HG03575 (cell line): ENCODE data around the gene CCDC122.

Experiments
- ATAC-seq: cut with Tn5 transposase; IDR thresholded peaks from one replicate; pipeline ENCODE4 v1.9.1; 2021; ENCODE audit not compliant: unreplicated experiment, insufficient number of reproducible peaks, low FRiP score; ENCODE audit errors: extremely low read depth

Gene CCDC122

DNA sequence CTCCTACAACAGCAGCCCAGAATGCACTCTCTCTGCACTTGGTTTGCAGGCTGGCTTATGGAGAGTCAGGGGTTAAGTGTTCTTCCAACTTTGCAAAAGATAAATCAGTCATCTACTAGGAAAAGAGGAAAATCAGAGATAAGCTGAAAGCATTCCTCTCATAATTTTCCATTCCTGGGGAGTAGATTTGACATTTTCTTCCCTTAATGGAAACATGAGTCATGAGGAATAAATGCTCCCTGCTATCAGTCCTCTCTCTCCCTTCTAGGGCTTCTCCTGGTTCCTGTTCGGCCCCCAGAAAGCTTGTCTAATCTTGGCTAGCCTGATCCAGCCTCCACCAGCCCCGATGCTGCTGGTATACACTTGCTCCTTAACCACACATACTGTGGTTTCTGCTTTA is 64.3 kb downstream of the CCDC122 start:
- ATAC-seq = no peak

- no peak for ATAC-seq
These were observed 70.9 kb downstream of the CCDC122 start for GRCh38 chr13:43808676-43809075.

- no peak for ATAC-seq
These were observed 73.8 kb downstream of the CCDC122 start for GRCh38 chr13:43805681-43806128.

DNA sequence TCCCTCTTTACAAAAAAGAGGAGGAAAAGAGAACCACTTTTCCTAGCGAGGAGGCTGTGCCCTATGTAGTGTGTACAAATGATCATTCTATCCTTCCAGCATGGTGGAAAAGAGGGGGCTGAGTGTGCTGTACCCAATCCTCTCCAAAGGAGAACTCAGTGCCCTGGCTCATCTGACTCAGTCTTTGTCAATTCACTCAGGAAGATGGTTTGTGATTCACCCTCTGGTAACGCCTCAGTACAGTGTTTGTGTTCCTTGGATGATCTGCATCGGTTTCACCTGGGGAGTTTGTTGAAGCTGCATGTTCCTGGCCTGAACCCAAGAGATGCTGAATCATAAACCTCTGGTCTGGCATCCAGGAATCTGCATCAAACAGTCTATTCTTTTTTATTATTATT is 74.5 kb downstream of the CCDC122 start:
- no peak for ATAC-seq

DNA sequence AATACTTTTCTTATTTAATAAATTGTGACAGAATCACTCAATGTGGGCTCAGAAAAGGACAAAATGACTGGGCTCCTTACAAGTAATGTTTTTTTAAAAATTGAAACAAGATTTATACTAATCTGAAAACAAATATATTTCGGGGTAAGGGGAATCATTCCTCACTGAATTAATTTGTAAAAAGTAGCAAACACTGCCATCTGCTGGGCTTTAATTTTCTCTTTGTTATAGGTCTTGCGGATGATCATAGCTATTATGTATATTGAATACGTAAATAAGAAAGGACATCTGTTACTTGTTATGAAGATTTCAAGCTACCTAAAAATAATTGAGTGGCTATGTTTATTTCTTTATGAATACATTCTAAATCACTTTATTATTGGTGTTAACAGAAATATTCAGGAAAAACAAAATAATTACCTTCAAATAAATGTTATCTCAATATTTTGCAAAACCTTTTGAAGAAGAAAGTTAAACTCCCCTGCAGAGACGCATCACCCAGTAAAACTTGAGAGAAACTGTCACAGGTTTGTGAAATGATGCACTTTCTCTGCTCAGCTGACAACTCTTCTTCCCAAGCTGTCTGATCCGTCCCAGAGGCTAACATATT is 75.0 kb downstream of the CCDC122 start:
- no peak for ATAC-seq

DNA sequence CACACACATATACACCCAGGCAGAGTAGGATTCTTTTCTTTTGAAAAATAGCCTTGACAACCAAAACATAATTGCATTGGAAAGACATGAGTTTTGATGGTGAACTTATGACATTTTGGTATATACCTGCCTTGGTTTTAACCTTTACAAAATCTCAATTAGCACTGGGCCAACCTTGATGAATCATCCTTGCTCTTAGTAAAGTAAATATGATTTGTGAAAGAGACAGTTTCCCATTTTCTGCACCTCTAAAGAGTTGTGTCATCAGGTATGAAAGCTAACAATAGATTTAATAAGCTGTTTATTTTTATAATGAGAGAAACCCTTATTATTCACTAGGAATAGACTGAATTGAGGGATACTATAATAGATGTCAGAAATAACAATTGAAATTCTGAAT is 77.0 kb downstream of the CCDC122 start:
- ATAC-seq = no peak

DNA sequence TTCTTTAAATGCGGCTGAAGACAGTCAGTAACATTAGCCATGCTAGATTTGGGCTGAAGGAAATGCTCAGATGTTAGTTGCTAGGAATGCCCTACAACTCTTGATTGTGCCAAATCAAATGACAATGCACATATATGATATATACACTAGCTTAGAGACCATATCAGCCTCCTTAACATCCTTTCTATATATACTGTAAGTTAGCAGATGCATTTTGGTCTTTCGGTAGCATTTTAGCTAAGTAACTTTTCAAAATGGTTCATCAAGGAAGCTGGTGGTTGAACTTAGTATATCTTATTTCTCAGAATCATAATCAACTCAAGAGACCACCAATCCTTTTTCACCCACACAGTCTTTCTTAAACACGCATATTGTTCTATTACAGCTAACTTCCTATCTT is 78.7 kb downstream of the CCDC122 start:
- no peak for ATAC-seq

- ATAC-seq = no peak
These were observed 80.3 kb downstream of the CCDC122 start for GRCh38 chr13:43799191-43799590.

- no peak for ATAC-seq
These were observed 81.7 kb downstream of the CCDC122 start for GRCh38 chr13:43797869-43798268.

DNA sequence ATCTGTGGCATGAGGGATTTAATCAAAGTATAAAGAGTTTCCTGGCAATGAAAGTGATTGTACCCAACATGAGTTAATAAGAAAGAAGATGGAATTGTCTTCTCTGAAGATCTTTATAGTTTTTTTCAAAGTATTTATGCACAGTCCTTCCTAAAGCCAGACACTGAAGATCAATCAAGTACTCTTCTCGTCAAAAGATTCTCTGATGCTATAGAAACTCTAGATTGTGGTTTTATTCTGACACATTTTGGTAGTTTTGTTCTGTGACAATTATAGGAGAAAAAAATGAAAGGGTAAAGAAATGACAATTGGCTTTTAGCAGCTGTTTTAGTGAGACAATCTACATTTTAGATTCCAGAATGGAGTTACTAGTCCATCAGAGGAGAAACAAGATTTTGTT is 82.4 kb downstream of the CCDC122 start:
- ATAC-seq = no peak

GRCh38 chr13:43794416-43794815 is 85.1 kb downstream of the CCDC122 start:
- no peak for ATAC-seq

DNA sequence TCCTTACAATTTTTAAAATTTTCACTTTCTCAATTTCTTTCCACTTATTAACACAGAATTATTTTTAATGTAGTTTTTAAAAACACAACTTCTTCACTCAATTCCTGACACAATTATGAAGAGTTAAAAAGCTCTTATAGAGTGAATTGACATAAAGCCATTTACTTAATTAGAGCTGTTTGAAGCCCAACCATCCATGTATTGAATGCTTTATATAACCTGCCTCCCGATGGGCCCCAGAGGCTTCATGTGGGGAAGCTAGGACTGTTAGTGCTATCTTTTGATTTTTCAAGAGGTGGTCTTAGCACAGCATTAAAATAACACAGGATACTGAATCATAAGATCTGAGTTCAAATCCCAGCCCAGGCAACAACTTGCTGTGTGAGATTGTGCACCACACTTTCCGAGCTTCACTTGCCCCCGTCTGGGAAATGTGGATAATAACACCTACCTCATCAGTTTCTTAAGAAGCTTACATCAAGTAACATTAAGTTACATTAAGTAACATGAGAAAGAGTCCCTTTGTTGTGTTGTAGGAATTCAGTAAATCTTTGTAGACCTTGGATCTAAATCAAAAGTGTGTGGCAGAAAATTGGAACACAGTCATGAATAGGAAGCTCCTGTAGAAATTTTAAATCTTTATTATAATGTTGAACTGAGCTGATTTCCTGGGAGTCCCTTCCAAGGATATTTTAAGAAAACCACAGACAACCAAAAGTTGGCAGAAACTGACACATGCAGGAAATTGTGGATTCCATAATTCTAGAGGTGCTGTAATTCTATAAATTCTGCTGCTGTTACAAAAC is 87.3 kb downstream of the CCDC122 start:
- no peak for ATAC-seq

DNA sequence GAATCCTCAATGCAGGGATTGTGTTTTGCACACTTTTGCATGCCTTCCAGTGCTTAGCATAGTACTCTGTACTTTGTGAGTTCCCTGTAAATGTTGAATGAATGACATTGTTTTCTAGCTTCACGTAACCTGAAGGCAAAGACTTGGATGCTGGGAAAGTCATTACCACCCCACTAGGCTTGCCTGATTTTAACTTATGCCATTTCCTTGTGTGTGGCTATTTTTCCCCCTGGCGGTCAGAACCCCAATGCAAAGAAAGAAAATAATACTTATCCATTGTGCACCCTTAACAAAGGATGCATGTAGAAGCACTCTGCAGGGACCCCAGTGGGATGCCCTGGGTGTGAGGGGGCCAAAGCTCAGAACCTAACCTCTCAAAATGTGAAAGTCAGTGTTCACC is 91.5 kb downstream of the CCDC122 start:
- no peak for ATAC-seq

- no peak for ATAC-seq
These were observed 92.0 kb downstream of the CCDC122 start for GRCh38 chr13:43787518-43787891.

DNA sequence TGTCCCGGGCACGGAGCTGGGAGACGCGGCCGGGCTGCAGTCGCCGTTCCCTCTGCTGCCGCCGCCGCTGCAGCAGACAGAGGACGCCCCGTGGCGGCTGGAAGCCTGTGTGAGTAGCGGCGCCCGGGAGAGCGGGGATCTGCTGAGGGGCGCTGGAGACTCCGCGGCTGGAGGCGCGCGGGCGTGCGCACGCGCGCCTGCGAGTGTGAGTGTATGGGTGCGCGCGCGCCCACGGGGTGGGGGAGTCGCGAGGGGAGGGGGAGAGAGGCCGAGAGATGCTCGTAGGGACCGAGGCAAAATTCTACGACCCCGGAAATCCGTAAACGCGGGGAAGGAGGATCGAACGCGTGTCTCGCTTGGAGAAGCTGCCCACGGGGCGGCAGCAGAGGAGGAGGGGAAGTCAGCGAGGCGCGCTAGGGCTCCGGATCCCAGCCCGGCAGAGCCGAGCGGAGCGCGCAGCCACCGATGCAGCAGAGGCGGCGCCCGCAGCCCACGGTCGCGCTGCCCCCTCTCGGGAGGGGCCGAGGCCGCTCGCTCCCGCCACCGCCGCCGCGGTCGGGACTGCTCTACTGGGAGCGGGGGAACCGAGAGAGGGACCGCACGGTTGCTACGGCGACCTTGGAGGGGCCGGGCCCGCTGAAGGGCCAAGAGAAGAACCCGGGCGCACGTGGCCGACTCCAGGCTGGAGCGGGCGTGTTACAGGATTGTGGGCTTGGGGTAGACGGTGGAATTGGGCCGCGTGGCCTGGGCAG is 92.6 kb downstream of the CCDC122 start, which contains the start of gene ENOX1:
ENOX1 (minus strand) TSS at position 207 of the 752 bp plus-strand sequence.
- no peak for ATAC-seq

DNA sequence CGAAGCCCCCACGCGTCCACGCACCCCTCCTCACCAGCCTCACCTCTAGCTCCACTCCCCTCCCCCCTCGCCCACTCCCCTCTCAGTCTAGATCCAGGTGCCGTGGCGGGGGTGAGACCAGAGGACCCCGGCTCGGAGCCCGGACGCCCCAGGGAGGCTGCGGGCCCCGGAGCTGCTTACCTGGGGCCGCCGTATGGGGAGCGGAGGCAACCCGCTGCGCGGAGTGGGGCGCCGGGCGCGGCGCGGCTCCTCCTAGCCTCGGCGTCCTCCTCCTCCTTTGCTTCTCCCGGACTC is 93.1 kb downstream of the CCDC122 start:
- no peak for ATAC-seq
